NCI-H526 treated with DMSO at 0.1 percent for 48 hours (cell line): Measurements from ENCODE around the gene API5.
A peak's percentile ranks its signal among the peaks of the same experiment; 100 is the strongest.

Experiments used
- DNase-seq: peaks from one replicate; lab custom pipeline; 2025; lab: John Stamatoyannopoulos, UW

Gene API5

DNA sequence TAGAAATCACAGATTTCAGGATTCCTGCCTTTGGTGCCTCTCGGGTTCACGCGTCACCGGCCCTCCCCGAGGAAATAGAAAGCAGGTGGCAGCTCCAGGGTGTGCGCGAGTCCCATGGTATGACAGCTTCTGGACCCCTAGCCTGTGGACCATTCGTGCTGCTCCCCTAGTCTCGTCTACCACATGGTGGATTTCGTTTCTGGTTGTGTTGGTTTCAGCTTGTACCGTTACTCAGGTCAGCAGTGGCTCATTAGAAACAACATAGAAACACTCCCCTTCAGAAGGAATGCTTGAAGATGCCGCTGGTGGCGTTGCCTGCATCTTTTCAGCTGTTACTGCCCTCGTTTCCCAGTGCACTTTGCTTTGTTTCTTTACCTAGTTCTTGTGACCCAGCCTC is 47.6 kb downstream of the API5 start:
- DNase-seq: peak; percentile 20

DNA sequence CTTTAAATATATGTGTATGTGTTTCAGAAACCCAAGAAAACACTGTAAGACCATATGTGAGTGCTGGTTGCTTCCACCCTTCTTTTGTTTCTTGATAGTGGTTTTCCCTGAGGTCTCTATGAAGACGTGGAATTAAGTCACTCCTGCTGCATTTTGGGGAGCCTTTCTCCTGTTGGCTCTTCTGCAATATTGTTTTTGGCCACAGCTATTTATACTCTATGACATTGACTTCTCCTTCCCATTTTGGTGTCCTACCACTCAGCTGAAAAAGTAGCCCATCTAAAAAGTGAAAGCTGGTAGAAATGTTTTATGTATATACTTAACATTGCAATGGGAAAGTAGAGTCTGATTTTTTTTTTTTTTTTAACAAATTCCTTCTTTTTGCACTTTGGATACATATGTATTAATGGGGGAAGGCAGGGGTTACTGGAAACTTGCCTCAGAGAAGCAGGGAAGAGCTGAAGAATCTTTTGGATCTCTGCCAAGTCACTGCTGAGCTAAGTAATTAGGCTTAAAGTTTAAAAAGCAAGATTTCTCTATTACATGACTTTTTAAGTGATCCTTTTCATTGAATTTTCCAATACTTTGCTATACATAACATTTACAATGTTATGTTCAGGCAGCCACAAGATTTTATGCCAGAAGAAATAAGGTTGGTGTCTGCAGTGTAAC is 48.7 kb downstream of the API5 start:
- no peak for DNase-seq

- no peak for DNase-seq
Observed at GRCh38 chr11:43366677-43367076, 54.9 kb downstream of the API5 start.

- DNase-seq: no peak
Observed at GRCh38 chr11:43367382-43368178, 55.8 kb downstream of the API5 start.

DNA sequence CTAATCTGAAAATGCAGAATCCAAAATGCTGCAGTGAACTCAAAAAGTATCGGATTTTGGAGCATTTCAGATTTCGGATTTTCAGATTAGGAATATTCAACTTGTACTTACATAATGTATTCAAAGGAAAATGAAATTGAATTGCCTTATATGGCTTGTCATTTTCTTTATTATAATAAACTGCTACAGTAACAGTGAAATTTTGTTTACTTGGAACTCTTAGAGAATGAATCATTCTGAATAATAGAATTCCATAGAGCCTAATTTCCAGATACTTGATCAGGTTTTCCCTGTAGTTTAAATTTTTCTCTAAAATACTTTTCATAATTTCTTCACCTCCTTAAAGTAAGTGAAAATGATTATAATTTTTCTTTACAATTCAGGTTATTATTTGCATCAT is 64.3 kb downstream of the API5 start:
- no peak for DNase-seq

DNA sequence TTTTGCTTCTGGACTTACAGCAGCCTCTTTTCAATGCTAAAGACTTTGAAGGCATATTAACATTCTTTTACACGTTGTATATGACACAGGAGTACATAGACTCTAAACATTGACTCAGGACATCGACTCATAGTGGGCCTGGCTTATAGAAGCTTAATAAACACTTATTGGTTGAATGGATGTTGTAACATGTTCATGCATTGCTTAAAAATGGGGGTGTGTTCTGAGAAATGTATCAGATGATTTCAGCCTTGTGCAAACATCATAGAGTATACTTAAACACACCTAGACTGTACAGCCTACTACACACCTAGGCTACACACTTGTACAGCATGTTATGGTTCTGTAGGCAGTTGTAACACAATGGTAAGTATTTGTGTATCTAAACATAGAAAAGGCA is 64.8 kb downstream of the API5 start:
- no peak for DNase-seq

- DNase-seq: no peak
Observed at GRCh38 chr11:43377389-43377788, 65.6 kb downstream of the API5 start.

DNA sequence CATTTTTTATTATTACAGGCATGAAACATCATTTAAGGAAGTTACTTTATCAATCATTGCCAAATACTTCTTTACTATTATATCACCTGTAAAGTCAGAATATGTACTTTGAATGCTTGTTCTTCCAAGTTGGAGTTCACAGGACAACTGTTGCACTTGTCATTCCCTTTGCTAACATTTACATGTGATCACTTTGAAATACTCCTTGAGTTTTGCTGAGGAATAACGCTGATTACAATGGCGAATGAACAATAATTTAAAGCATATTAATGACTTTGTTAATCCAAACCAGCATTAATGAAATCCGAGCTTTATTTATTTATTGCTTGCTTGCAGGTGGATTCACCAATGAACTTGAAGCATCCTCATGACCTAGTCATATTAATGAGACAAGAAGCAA is 67.1 kb downstream of the API5 start:
- DNase-seq: no peak

GRCh38 chr11:43381802-43382201 is 70.0 kb downstream of the API5 start:
- DNase-seq: no peak

- no peak for DNase-seq
Observed at GRCh38 chr11:43382614-43383013, 70.8 kb downstream of the API5 start.

- DNase-seq: no peak
Observed at GRCh38 chr11:43384393-43384792, 72.6 kb downstream of the API5 start.

- DNase-seq: no peak
Observed at GRCh38 chr11:43392713-43393112, 80.9 kb downstream of the API5 start.

- no peak for DNase-seq
Observed at GRCh38 chr11:43393765-43394355, 82.1 kb downstream of the API5 start.
